ENCODE data around the gene PRSS57.
"Not testable (repeated sequence)": the region's sequence is repeated elsewhere in the genome, so short reads cannot be mapped to it uniquely, and the experiment has no call there.

The PRSS57 gene

DNA sequence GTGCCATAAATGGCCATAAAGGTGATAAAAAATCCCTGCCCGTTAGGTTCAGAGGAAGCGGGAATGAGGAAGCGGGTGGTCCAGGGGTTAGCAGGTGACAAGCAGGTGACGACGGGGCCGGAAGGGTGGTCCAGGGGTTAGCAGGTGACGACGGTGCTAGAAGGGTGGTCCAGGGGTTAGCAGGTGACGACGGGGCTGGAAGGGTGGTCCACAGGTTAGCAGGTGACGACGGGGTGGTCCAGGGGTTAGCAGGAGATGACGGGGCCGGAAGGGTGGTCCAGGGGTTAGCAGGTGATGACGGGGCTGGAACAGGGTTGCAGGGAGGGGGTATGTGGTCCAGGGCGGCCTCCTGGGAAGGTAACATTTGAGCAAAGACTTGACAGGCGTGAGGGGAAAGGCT, 6.3 kb downstream of the PRSS57 start:
- DNase-seq = no peak

DNA sequence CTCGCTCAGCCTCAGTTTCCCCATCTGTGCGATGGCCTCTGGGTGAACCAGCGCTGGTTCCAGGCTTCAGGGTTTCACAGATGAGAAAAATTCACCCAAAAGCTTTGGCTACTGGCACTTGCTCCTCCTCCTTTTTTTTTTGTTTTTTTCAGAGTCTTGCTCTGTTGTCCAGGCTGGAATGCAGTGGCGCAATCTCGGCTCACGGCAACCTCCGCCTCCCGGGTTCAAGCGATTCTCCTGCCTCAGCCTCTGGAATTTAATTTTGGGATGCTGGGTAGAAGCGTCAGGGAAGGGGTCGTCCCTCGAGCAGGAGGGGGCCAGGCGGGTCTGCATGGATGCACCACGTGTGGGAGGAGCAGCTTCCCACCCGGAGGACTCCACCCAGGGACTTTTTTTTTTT, 7.0 kb downstream of the PRSS57 start:
- no peak for DNase-seq

- no peak for DNase-seq
Observed at GRCh38 chr19:687569-688166, 7.6 kb downstream of the PRSS57 start.

GRCh38 chr19:686589-687297, 8.5 kb downstream of the PRSS57 start:
- no peak for DNase-seq

DNA sequence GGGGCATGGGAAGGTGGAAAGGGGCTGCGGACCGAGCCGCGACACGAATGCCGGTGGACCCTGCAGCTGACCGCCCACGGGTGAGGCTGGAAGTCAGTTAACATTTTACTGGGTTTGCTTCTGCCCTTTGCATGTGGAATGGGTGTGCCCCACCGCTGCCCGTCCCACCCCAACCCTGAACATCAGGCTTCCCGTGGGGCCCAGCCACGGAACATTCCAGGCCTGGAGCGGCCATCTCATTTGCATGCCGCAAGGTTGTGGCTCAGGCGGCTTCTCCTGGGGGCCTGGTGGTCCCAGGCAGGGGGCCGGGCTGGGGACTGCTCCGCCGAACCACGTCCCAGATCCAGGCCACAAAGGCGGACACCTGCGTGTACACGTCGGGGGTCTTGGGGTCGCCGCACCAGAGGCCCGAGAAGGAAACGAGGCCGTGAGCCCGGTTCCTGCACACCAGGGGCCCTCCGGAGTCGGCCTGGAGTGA, 9.8 kb downstream of the PRSS57 start:
- DNase-seq = no peak

GRCh38 chr19:682678-683320, 12.5 kb downstream of the PRSS57 start:
- no peak for DNase-seq

DNA sequence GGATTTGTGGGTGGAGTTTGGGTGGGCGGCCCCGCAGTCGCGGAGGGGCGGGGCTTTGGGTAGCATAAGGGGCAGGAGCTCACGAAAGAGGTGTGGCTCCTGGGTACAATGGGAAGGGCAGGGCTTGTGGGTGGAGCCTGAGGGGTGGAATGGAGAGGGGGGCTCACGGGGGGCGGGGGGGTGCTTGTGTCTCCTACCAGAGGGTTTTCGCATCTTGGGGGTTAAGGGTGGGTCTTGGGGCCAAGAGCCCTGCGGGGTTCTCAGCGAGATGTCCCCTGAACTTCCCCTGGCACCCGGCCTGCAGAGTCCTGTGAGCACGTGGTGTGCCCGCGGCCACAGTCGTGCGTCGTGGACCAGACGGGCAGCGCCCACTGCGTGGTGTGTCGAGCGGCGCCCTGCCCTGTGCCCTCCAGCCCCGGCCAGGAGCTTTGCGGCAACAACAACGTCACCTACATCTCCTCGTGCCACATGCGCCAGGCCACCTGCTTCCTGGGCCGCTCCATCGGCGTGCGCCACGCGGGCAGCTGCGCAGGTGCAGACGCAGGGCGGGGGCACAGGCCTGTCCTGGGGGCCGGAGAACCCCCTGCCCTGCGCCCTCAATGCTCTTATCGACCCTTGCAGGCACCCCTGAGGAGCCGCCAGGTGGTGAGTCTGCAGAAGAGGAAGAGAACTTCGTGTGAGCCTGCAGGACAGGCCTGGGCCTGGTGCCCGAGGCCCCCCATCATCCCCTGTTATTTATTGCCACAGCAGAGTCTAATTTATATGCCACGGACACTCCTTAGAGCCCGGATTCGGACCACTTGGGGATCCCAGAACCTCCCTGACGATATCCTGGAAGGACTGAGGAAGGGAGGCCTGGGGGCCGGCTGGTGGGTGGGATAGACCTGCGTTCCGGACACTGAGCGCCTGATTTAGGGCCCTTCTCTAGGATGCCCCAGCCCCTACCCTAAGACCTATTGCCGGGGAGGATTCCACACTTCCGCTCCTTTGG, 13.9 kb downstream of the PRSS57 start:
- DNase-seq = no peak

DNA sequence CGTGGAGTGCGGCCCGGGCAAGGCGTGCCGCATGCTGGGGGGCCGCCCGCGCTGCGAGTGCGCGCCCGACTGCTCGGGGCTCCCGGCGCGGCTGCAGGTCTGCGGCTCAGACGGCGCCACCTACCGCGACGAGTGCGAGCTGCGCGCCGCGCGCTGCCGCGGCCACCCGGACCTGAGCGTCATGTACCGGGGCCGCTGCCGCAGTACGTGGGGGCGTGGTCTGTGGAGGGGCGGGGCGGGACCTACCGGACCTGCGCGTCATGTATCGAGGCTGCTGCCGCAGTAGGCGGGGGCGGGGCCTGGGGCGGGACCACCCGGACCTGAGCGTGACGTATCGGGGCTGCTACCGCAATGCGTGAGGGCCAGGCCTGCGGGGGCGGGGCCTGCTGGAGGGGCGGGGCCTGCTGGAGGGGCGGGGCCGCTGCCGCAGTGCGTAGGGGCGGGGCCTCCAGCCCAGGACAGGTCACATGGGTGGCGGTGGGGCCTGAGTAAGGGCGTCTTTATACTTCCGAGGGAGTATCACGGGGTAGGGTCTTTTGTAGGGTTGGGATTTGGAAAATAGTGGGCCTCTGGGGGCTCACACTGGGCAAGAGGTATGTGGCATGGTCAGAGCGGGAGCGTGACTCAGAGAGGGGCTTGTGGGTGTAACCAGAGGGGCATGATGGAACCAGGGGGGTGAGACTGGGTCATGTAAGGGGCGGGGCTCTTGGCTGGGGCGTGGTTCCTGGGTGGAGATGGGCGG, 14.8 kb downstream of the PRSS57 start:
- DNase-seq = peak; percentile 95

- DNase-seq = no peak
Observed at GRCh38 chr19:679418-680286, 15.6 kb downstream of the PRSS57 start.

DNA sequence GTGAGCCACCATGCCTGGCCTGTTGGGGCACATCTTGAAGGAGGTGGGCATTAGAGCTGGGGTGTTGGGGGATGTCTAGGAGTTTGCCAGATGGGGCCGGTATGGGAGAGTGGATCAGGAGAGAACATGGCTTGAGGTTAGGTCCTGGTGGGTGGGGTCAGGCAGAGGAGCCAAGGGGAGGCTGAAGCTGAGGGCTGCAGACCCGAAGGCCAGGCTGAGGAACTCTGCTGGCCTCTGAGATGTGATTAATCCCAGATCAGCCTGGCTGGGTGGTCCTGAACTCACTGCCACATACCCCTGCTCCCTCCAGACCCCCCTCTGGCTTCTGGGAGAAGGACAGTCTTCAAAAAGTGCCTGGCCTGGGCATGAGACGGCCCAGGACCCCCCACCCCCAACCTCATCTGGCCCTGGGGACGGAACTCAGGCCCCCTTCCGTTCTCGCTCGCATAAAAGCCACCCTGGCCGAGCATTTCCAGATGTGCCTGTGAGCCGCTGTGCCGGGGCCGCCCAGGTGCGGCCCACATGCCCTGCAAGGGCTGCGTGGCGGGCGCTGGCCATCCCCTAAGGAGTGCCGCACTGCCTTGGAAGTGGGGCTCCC, 16.4 kb downstream of the PRSS57 start:
- DNase-seq = no peak

- DNase-seq = no peak
Observed at GRCh38 chr19:677601-678436, 17.4 kb downstream of the PRSS57 start.

- DNase-seq = no peak
Observed at GRCh38 chr19:677201-677600, 18.1 kb downstream of the PRSS57 start.

GRCh38 chr19:676339-677105, 18.7 kb downstream of the PRSS57 start, which contains the start of gene FSTL3:
Gene FSTL3, plus strand, starts transcription at chr19:676392. Its CDS starts 32 bp downstream, at chr19:676424.
- no peak for DNase-seq

DNA sequence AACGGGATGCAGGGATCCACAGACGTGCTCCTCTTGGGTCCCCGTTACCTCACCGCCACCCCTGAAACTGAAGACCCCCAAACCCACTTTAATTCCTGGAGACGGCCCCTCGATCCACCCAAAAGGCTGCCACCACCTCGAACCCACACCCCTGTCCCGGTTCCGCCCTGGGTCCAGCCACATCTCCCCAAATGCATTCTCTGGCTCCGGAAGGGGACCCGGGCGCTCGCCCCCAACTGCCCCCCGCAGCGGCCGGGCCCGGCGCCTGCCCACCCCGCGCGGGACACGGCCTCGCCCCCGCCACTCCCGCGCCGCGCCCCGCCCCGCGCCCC, 19.3 kb downstream of the PRSS57 start:
- no peak for DNase-seq

DNA sequence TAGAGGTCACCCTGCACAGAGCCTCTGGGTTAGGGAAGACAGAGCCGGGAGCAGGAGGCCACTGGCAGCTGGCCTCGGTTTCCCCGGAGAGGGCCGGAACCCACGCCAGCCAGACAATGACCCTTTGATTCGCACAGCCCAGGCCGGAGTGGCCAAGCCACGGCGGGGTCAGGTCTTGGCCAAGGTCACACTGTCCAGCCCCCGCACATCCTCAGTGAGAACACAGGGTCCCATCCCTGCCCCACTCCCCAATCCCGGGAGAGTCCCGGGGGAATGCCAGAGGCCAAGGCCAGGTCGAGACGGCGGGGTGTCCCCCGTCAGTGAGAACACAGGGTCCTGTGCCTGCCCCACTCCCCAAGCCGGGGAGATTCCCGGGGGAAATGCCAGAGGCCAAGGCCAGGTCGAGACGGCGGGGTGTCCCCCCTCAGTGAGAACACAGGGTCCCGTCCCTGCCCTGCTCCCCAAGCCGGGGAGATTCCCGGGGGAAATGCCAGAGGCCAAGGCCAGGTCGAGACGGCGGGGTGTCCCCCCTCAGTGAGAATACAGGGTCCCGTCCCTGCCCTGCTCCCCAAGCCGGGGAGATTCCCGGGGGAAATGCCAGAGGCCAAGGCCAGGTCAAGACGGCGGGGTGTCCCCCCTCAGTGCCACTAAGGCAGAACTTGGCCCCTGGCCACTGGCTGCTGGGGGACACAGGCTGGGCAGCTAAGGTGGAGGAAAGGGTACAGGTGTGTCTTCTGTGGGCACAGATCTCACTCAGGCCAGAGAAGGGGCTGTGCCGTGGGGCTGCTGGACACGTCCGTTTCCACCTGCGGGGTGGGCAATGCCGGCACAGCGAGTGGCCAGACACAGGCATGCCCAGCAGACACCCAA, 20.7 kb downstream of the PRSS57 start:
- no peak for DNase-seq

GRCh38 chr19:670609-671075, 24.6 kb downstream of the PRSS57 start:
- DNase-seq = no peak

DNA sequence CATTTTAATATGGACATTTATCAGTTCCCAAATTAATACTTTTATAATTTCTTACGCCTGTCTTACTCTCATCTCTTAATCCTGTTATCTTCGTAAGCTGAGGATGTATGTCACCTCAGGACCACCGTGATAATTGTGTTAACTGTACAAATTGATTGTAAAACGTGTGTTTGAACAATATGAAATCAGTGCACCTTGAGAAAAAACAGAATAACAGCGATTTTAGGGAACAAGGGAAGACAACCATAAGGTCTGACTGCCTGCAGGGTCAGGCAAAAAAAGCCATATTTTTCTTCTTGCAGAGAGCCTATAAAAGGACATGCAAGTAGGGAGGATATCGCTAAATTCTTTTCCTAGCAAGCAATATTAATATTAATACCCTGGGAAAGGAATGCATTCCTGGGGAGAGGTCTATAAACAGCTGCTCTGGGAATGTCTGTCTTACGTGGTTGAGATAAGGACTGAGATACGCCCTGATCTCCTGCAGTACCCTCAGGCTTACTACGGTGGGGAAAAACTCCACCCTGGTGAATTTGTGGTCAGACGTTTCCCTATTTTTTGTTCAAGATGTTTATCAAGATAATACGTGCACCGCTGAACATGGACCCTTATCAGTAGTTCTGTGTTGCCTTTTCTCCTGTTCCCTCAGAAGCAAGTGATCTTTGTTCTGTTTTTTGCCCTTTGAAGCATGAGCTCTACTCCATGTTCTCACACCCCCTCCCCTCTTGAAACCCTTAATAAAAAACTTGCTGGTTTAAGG, 26.4 kb downstream of the PRSS57 start:
- DNase-seq = not testable (repeated sequence)
